ENCODE results near the gene GNA15.

The GNA15 gene

DNA sequence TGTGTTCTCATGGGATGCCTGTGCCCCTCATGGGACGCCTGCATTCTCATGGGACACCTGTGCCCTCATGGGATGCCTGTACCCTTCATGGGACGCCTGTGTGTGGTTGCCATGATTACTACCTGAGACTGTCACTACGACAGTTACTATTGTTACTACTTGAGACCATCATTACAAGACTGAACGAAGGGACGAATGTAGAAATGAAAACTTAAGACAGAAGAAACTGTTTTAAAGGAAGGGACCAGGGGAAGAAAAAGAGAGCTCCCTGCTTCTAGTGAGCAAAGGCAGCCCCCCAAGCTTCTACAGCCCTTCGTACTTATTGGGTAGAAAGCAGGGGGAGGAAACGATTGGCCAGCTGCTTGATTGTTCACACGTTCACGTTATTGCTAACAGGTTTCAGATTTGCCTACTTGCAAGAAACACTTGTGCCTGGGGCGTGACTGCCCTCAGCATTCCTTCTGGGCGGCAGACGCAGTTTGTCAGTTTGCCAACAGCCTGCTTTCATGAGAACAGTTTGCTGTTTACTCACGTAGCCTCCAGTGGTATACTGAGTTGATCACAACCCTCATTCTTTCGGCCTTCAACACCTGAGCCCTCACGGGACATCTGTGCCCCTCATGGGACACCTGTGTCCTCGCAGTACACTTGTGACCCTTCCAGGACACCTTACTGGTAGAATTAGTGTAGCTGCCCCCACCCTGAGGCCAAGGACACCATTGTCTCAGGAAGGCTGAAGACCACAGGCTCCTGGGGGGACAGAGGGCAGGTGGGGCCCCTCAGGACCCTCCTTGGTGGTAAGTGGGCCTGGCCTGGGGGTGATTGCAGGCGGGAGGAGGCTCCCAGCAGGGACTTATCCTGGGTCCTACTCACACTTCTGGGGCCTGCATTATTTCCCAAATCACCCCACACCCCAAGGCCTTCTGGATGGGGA is 40.2 kb downstream of the GNA15 start:
- DNase-seq (ENCODE audit: low spot score): peak; percentile 33

GRCh38 chr19:3176715-3177501 is 41.1 kb downstream of the GNA15 start:
- peak; percentile 74 for DNase-seq (ENCODE audit: low spot score)

GRCh38 chr19:3178377-3178972 is 42.6 kb downstream of the GNA15 start, which contains the start of gene S1PR4:
Gene S1PR4, plus strand, starts transcription at chr19:3178769. Its CDS starts 24 bp downstream, at chr19:3178793.
- DNase-seq (ENCODE audit: low spot score): peak; percentile 83

GRCh38 chr19:3178973-3179738 is 43.3 kb downstream of the GNA15 start:
- DNase-seq (ENCODE audit: low spot score): no peak

- DNase-seq (ENCODE audit: low spot score): peak; percentile 42
These were observed 44.0 kb downstream of the GNA15 start for GRCh38 chr19:3179739-3180293.

GRCh38 chr19:3183721-3184641 is 48.1 kb downstream of the GNA15 start:
- no peak for DNase-seq (ENCODE audit: low spot score)

DNA sequence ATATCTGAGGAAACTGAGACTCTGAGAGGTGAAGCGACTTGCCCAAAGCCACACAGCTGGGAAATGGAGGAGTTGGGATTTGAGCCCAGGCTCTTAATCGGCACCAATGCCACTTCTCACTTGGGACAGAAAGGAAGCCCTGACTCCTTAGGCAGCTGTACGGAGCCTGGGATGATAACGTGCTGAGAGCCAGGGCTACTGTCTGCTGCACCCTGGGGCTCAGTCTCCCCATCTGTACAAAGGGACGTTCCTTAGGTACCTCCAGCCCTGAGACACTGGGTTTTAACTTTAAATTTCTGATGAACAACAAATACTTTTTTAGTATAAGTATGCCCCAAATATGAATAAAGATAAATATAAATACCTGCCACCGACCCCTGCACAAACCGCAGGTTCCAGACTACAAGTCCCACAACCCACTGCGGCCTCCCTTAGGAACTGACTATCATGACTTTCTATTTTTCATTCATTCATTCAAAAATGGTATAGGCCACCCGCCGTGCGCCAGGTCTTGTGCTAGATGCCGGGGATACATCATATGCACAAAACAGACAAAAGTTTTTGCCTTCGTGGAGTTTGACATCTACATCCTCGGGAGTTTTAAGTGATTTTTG is 49.1 kb downstream of the GNA15 start:
- no peak for DNase-seq (ENCODE audit: low spot score)

DNA sequence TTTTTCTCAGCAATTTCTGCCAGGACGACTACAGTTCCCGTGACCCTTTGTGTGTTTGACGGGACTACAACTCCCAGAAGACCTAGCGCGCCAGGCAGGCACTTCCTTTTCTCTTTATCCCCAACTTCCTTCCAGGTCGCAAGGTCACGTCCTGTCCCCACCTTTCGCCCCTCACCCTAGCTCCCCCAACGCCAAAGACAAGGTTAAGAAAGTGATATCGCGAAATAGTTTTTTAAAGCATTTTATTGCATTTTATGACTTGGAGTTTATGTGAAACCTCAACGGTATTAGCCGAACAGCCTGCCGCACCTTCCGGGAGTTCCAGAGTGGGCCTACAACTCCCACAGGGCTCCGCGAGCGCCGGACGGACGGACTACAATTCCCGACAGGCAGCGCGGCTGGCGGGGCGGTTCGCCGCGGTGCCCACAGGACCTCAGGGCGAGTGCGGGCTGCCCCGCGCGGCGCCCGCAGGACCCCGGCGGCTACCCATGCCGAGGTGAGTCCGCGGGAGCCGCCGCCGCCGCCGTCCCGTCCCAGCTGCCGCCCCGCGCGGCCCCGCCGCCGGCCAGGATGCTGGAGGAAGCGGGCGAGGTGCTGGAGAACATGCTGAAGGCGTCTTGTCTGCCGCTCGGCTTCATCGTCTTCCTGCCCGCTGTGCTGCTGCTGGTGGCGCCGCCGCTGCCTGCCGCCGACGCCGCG is 49.8 kb downstream of the GNA15 start, which contains the start of gene NCLN:
Gene NCLN, plus strand, starts transcription at position 470 of the 699 bp plus-strand sequence. Its CDS starts 101 bp downstream, at position 571.
- DNase-seq (ENCODE audit: low spot score): peak; percentile 91

GRCh38 chr19:3186160-3186688 is 50.4 kb downstream of the GNA15 start:
- no peak for DNase-seq (ENCODE audit: low spot score)

GRCh38 chr19:3186891-3187661 is 51.2 kb downstream of the GNA15 start:
- DNase-seq (ENCODE audit: low spot score): no peak

- no peak for DNase-seq (ENCODE audit: low spot score)
These were observed 52.1 kb downstream of the GNA15 start for GRCh38 chr19:3187662-3188511.

DNA sequence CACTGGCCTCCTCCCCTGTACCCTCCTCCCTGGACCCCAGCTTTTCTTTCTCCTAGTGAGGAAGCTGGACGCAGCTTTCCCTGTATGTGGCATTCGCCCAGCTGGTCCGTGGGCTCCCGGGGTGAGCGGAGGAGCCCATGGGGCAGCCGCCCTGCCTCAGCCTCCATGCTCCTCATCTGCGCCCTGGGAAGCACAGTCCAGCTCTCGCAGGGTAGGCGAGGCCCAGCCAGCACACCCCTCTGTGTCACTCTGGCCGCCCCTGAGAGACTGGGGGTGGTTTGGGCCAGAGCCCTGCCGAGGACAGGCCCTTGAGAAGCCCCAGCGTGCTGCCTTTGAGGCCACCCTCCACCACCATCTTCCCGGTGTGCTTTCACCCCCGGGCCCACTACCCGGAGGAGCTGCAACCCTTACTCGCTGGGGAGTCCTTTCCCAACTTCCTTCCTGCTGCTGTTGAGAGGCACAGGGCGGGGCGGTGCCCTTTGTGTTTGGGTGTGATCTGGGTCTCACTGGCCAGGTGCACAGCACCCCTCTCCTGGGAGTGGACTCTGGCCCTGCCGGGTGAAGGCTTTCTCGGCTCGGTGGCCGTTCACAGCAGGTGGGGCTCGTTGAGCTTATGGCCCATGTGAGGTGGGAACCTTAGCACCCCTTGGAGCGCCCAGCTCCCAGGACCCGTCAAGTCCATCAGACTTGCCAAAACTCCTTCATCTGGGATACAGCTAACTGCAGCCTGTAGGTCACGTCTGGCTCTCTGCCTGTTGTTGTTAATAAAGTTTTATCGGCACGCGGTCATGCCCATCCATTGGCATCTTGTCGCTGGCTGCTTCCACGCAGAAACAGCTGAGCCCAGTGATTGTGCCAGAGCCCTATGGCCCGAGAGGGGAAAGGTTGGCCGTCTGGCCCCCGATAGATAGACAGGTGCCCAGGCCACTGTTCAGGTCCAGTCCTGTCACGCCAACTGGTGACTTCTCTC is 53.1 kb downstream of the GNA15 start:
- DNase-seq (ENCODE audit: low spot score): no peak

DNA sequence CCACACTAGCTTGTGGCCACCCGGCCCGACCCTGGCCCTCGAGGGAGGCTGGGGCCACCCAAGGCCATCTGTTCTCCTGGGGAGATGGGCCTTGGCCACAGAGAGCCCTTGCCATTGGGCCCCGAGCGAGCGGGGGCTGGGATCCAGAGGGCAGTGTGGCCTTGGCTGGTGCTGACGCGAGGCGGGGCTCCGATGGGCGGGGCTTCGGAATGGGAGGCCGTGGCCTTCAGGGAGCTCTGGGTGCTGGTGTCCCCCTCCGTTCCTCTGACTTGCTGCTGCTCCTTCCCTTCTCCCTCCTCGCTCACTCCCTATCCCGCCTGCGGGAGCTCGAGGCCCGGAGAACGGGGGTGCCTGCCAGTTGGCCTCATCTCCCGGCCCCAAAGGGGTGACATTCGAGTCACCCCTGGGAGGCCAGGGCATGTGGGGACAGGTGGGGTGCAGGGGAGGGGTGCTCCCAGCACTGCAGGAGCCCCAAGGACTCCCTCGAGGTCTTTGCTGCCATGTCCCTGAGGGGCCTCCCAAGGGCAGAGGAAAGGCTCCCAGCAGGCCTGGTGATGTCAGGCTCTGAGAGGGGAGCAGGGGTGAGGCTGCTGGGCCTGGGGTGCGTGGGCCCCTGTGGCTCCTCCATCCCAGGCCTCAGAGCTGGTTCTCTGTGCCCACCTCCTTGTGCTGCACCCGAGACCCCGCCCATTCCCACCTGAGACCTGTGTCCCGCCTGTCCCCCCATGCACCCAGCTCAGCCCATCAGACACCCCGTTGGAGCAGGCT is 54.1 kb downstream of the GNA15 start:
- DNase-seq (ENCODE audit: low spot score): no peak

GRCh38 chr19:3190470-3190770 is 54.6 kb downstream of the GNA15 start:
- DNase-seq (ENCODE audit: low spot score): no peak
